ENCODE data around the gene FLT3.

DNA sequence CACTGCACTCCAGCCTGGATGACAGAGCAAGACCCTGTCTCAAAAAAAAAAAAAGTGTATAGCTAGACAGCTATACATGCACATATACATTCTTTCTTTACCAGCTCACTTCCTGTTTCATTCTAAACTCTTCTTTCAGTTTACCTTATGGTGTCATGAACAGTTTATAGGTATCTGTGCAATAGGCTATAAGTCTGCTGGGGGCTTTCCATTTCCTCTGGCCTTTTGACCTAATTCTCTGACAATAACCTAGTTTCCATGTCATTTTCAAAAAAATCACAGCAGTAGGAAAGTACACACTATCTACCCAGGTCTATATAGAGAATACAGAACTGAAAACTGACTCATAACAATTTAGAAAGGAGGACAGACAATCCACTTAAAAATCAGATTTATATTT lies 87.5 kb downstream of the FLT3 start:
- no peak for TF ChIP-seq ZFX (IDR thresholded peaks at IDR 0.05)
- TF ChIP-seq, protein P1, sequence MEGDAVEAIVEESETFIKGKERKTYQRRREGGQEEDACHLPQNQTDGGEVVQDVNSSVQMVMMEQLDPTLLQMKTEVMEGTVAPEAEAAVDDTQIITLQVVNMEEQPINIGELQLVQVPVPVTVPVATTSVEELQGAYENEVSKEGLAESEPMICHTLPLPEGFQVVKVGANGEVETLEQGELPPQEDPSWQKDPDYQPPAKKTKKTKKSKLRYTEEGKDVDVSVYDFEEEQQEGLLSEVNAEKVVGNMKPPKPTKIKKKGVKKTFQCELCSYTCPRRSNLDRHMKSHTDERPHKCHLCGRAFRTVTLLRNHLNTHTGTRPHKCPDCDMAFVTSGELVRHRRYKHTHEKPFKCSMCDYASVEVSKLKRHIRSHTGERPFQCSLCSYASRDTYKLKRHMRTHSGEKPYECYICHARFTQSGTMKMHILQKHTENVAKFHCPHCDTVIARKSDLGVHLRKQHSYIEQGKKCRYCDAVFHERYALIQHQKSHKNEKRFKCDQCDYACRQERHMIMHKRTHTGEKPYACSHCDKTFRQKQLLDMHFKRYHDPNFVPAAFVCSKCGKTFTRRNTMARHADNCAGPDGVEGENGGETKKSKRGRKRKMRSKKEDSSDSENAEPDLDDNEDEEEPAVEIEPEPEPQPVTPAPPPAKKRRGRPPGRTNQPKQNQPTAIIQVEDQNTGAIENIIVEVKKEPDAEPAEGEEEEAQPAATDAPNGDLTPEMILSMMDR (conservative IDR thresholded peaks at IDR 0.05) = no peak

Measured in C4-2B (cell line).